PFSK-1 (cell line): ENCODE measurements around the gene EIPR1.

ENCODE experiments used
- FOXP2 ChIP-seq: optimal IDR thresholded peaks from 2 replicates; pipeline ENCODE3; 2011; ENCODE audit warnings: borderline replicate concordance, control low read depth, inconsistent platforms; ENCODE audit not compliant: insufficient read depth; ENCODE audit errors: extremely low read length, extremely low read depth
- POLR2AphosphoS5 ChIP-seq: IDR thresholded peaks from 2 replicates; pipeline ENCODE4 v1.6.1; 2012; ENCODE audit warnings: low read depth, mild to moderate bottlenecking, control low read depth, low read length, moderate library complexity
- SIN3A ChIP-seq: IDR thresholded peaks from 2 replicates; pipeline ENCODE4 v1.6.1; 2012; ENCODE audit warnings: mild to moderate bottlenecking, low read length, moderate library complexity, borderline replicate concordance; ENCODE audit not compliant: insufficient read depth
- TAF1 ChIP-seq: IDR thresholded peaks from 2 replicates; pipeline ENCODE4 v1.6.1; 2012; ENCODE audit warnings: low read length, control low read depth, borderline replicate concordance; ENCODE audit not compliant: insufficient read depth
- TF ChIP-seq, protein P1 (sequence below), 2 experiments: IDR thresholded peaks; 2 replicates each; pipeline versions ENCODE4 v1.6.1 to v1.8.0; 2011 to 2012; ENCODE audit warnings: low read depth in 2 of 2, low read length in 2 of 2, control low read depth in 1 of 2, inconsistent platforms in 1 of 2, mild to moderate bottlenecking in 1 of 2, moderate library complexity in 1 of 2; ENCODE audit not compliant: insufficient read depth in 1 of 2

Gene EIPR1

DNA sequence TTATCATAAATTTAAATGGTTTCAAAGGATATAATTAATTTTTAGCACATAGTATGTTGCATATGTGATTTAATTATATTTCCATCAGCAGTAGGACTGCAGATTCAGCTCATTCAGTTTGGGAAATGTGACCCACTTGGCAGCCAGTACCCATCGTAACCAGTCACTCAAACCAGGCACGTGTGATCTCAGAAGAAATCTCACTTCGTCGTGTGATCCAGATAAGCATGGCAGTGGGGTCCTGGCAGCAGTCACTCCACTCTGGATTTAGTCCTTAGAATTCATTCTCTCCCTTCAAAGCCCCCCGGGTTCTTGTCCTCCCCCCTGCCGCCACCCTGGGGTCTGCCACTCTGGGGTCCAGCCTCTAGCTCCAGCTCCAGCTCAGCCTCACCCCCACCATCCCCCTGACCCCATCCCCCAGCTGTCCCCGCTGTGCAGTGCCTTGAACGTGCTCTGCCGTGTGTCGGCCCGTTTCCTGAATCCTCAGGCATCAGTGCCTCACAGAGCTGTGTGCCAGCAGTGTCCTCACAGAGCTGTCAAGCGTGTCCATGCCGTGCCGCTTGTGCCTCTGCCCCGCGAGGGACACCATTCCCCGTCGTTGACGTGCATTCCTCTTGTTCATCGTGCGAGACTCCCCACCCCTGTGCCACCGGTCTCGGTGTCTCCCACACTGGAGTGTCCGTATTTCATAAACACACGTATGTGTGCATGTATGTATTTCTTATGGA lies 36.7 kb upstream of the EIPR1 start:
- TF ChIP-seq SIN3A (no peak), TAF1 (no peak), POLR2AphosphoS5 (no peak)
- TF ChIP-seq, protein P1, sequence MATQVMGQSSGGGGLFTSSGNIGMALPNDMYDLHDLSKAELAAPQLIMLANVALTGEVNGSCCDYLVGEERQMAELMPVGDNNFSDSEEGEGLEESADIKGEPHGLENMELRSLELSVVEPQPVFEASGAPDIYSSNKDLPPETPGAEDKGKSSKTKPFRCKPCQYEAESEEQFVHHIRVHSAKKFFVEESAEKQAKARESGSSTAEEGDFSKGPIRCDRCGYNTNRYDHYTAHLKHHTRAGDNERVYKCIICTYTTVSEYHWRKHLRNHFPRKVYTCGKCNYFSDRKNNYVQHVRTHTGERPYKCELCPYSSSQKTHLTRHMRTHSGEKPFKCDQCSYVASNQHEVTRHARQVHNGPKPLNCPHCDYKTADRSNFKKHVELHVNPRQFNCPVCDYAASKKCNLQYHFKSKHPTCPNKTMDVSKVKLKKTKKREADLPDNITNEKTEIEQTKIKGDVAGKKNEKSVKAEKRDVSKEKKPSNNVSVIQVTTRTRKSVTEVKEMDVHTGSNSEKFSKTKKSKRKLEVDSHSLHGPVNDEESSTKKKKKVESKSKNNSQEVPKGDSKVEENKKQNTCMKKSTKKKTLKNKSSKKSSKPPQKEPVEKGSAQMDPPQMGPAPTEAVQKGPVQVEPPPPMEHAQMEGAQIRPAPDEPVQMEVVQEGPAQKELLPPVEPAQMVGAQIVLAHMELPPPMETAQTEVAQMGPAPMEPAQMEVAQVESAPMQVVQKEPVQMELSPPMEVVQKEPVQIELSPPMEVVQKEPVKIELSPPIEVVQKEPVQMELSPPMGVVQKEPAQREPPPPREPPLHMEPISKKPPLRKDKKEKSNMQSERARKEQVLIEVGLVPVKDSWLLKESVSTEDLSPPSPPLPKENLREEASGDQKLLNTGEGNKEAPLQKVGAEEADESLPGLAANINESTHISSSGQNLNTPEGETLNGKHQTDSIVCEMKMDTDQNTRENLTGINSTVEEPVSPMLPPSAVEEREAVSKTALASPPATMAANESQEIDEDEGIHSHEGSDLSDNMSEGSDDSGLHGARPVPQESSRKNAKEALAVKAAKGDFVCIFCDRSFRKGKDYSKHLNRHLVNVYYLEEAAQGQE (IDR thresholded peaks at IDR 0.05; ENCODE audit: insufficient read depth in 1 of 2, low read depth in 2 of 2, low read length in 2 of 2) = no peak

DNA sequence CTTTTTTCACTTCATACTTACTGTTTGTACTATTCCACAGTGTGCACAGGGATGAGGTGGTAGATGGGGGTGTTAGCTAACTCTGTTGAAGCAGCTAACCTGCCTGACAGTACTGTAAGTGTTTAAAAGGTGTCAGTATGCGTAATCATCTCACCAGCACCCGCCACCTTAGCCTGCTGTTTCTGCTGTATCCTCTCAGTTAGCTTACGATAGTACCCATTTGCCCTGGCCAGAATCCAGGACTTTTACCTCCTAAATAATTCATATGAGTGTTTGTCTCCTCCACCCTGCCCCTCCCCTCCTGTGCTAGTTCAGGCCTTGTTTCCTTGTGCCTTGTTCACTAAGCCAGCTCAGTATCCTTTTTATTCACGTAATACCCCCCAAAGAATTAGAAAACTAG lies 36.1 kb upstream of the EIPR1 start:
- no peak for TF ChIP-seq SIN3A
- TF ChIP-seq POLR2AphosphoS5 = no peak
- no peak for TF ChIP-seq FOXP2
- TF ChIP-seq, protein P1 (IDR thresholded peaks at IDR 0.05; ENCODE audit: insufficient read depth in 1 of 2, low read depth in 2 of 2, low read length in 2 of 2) = no peak
- TF ChIP-seq TAF1 = no peak

DNA sequence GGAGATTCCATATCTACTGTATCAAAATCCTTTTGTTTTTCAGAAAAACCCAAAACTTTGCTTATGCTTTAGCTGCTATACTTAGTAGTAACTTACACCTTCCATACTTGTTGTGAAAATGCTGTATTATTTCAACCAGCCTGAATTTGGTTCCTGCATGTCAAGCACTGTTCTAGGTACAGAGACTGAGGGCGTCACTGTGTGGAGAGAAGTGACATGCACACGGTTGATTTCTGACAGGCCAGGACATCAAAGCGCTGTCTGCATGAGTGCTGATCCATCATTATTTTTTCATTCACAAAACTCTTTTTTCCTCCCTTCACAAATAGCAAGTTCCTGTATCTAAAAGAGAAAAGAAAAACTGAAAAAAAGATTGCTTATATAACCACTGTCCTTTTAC lies 33.5 kb upstream of the EIPR1 start:
- TF ChIP-seq, protein P1 (IDR thresholded peaks at IDR 0.05; ENCODE audit: insufficient read depth in 1 of 2, low read depth in 2 of 2, low read length in 2 of 2) = no peak
- no peak for TF ChIP-seq SIN3A

DNA sequence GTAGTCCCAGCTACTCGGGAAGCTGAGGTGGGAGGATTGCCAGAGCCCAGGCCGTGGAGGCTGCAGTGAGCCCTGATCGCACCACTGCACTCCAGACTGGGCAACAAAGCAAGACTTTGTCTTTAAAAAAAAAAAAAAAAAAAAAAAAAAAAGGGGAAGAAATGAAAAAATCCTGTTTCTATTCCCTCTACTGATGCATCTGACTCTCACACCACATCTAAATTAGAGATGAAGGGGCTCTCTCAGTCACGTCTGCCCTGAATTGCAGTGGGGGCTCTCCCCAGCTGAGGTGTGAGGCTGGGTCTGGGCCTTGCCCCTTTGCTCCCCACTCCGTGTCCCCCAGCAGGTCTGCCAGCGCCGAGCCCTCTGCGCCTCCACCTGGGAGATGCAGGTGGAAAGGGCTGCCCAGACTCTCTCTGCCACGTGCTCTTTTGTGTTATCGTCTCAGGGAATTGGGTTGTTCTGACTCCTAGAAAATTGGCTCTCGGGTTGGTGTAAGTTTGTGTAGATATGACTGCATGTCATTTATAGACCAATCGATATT lies 32.1 kb upstream of the EIPR1 start:
- no peak for TF ChIP-seq FOXP2
- no peak for TF ChIP-seq POLR2AphosphoS5
- no peak for TF ChIP-seq TAF1
- TF ChIP-seq SIN3A = no peak
- TF ChIP-seq, protein P1 (IDR thresholded peaks at IDR 0.05; ENCODE audit: insufficient read depth in 1 of 2, low read depth in 2 of 2, low read length in 2 of 2) = no peak

DNA sequence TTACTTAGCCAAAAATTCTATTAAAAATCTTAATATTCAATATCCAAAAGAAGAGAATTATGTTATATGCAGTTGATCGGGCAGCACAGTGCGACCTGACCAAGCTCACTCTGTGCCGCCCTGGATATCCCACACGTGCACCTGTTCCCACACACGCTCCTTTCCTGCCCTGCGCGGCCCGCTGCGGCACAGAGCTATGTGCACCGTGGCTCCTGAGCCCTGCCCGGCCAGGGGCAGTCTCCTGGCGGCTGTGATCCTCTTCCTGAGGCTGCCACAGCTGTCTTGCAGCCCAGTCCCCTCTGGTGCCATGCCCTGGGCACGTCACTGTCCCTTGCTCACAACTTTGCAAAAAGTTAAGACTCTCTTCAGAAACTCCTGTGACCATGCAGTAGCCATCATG lies 31.2 kb upstream of the EIPR1 start:
- TF ChIP-seq, protein P1 (IDR thresholded peaks at IDR 0.05; ENCODE audit: insufficient read depth in 1 of 2, low read depth in 2 of 2, low read length in 2 of 2) = no peak
- TF ChIP-seq SIN3A = no peak
- no peak for TF ChIP-seq FOXP2
- no peak for TF ChIP-seq TAF1
- no peak for TF ChIP-seq POLR2AphosphoS5
